Ectodermal cell (in vitro differentiated cells): ENCODE results near the gene PDLIM7.

Experiments used
- H3K27ac ChIP-seq: 2 replicates; pipeline ENCODE4 v1.7.0; 2013; ENCODE audit warnings: mild to moderate bottlenecking, low read depth, low read length; ENCODE audit not compliant: insufficient read depth, poor library complexity, severe bottlenecking
- H3K27me3 ChIP-seq: 2 replicates; pipeline ENCODE4 v1.7.0; 2013; ENCODE audit warnings: mild to moderate bottlenecking, low read length; ENCODE audit not compliant: insufficient read depth, control insufficient read depth, poor library complexity, severe bottlenecking
- H3K36me3 ChIP-seq: one replicate; pipeline ENCODE4 v1.7.0; 2013; ENCODE audit warnings: low read length; ENCODE audit not compliant: control insufficient read depth, insufficient read depth
- H3K4me1 ChIP-seq: one replicate; pipeline ENCODE4 v1.7.0; 2013; ENCODE audit warnings: low read length; ENCODE audit not compliant: control insufficient read depth, insufficient read depth
- H3K4me3 ChIP-seq: 2 replicates; pipeline ENCODE4 v1.7.0; 2013; ENCODE audit warnings: low read depth, low read length, control low read depth; ENCODE audit not compliant: insufficient read depth
- H3K9me3 ChIP-seq: 2 replicates; pipeline ENCODE4 v1.7.0; 2013; ENCODE audit warnings: mild to moderate bottlenecking, low read length, moderate library complexity; ENCODE audit not compliant: control insufficient read depth
- WGBS, 2 experiments: methylation state at CpG; one replicate each; pipeline ENCODE4 v1.1.7; 2013; ENCODE audit warnings: missing lambda C conversion rate in 2 of 2; 5-methylcytosine and 5-hydroxymethylcytosine counted together

Gene PDLIM7

DNA sequence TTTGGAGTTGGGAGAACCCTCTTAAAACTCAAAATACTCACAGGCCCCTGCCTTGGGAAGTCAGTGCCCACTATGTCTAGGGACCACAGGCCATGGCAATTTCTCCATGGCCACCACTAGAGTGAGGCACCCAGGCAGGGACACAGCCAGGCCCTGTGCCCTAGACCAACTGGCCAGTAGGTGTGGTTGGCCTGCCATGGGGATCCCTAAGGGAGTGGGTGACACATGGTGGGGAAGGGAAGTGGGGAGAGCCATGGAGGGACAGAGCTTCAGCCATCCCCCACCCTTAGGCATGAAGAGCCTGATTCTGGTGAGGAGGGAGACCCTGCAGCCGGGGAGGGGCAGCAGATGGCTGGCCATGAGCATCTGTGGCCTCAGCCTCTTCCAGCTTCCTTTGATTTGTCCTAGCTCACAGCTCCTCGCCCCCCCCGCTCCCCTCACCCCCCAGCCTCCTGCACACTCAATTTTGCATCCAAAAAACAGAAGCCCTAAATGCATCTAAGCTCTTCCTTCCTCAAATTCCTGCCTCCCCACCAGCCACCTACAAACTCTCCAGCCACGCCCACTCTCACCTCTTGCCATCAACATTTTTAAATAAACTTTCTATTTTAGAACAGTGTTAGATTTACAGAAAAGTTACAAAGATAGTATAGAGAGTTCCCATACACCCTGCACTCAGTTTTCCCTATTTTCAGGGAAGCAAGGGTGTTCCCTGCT, 22.4 kb downstream of the PDLIM7 start:
- H3K27me3 ChIP-seq = no peaks in the 10 kb centered on the region
- H3K4me1 ChIP-seq = peaks cover 33% of the 10 kb centered on the region
- H3K27ac ChIP-seq = no peak overlapping the region
- no peaks in the 10 kb centered on the region for H3K9me3 ChIP-seq
- no peaks in the 10 kb centered on the region for H3K36me3 ChIP-seq
- 57 to 66% methylated on average over 4 of the region's 4 CpGs for WGBS, 2 experiments
- H3K4me3 ChIP-seq = no peak overlapping the region

DNA sequence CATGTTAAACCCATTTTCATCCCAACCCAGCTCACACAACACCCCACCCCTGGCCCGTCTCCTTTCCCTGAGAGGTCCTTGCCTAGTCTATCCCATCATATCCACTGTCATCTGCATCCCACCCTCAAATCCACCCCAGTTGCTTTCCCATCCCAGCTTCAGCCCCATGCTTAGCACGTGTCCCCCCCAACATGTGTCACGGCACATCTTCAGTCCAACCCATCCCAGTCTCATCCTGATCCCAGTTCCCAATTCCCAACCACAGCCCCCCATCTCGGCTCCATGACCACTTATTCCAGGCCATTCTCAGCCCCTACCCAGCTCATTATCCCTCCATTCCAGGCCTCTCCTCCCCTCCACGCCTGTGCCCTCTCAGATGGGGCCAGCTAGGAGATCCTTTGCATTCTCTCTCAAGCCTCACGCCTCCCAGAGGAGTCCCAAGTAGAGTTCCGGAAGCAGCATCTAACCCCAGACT, 23.4 kb downstream of the PDLIM7 start:
- H3K9me3 ChIP-seq = no peaks in the 10 kb centered on the region
- H3K27me3 ChIP-seq = no peaks in the 10 kb centered on the region
- H3K36me3 ChIP-seq = no peaks in the 10 kb centered on the region
- H3K27ac ChIP-seq = no peak overlapping the region
- H3K4me1 ChIP-seq = peaks cover 41% of the 10 kb centered on the region
- 51 to 54% methylated on average over 7 of the region's 7 CpGs for WGBS, 2 experiments
- no peak overlapping the region for H3K4me3 ChIP-seq

DNA sequence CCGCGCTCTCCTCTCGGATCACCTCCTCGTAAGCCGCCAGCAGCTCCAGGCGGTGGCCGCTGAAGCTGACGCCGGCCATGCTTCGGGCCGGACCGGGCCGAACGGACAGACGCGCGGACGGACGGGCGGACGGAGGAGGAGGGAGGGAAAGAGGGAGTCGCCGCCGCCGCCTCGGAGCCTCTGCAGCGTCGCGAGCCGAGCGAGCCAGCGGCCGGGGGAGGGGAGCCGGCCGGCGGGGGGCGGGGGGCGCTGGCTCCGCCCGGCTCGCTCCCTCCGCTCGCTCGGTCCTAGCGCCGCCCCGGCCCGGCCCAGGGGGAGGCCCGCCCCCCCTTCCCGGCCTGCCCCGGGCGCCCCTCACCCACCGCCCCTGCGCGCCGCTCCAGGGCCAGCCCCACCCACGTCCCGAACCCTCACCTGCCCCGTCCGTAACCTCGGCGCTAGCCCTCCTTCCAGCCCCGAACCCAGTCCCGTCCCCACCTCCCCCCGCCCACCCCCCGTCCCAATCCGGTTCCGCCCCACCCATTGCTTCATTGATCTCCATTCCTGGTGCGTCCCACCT, 23.9 kb downstream of the PDLIM7 start, which contains the start of gene DBN1:
DBN1 (minus strand) TSS at position 192 of the 559 bp plus-strand sequence; CDS start at position 79, 113 bp downstream.
- H3K4me1 ChIP-seq = peaks cover 41% of the 10 kb centered on the region
- no peaks in the 10 kb centered on the region for H3K9me3 ChIP-seq
- no peaks in the 10 kb centered on the region for H3K36me3 ChIP-seq
- no peaks in the 10 kb centered on the region for H3K27me3 ChIP-seq
- peak within 1 kb of the TSS; percentile 95 for H3K4me3 ChIP-seq
- WGBS, 2 experiments = 0% methylated on average over 59 to 67 of the region's 69 CpGs
- peak within 1 kb of the TSS; percentile 95 for H3K27ac ChIP-seq

DNA sequence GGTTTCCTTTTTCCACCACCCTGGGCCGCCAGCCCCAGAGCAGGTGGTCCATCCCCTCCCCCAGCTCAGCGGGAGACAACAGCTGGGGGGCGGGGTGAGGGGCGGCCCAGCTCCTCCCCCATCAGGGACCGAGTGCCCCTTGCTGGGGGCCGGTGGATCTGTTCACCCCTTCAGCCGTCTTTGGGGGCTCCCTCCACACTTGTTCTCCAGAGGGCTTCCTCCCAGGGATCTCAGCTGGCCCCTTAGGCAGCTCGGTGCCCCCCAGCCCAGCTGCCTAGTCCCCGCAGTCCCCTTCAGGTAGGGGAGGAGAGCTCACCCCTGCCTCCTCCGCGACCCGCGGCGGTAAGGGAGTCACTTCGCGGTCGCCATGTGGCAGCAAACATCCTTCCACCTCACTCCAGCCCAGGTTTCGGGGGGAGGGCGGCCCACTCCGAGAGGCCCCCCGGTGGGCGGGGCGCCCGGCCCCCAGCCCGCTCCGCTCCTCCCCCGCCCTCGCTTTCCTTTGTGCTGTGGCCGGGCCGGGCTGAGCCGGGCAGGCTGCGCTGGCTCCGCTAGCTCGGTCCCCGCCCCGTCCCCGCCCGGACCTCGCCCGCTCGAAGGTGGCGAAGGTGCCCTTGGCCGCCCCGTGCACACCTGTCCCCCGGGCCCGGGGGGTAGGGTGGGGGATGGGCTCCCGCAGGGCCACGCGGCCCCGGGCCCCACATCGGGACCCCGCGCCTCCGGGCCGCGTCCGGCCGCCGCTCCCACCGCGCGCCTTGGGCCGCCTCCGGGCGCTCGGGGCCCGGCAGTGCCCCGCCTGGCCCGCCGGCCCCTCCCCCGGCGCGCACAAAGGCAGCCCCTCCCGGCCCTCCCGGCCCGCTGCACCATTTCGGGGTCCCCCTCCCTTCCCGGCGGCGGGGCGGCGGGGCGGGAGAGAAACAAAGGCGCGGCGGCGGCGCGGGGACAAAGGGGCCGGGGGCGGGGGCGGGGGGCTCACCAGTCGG, 24.7 kb downstream of the PDLIM7 start:
- H3K27ac ChIP-seq = peak overlapping the region; percentile 95
- H3K9me3 ChIP-seq = no peaks in the 10 kb centered on the region
- H3K4me1 ChIP-seq = peaks cover 41% of the 10 kb centered on the region
- 0% methylated on average over 93 of the region's 93 CpGs for WGBS, 2 experiments
- peaks cover 6% of the 10 kb centered on the region for H3K36me3 ChIP-seq
- no peaks in the 10 kb centered on the region for H3K27me3 ChIP-seq
- peak overlapping the region; percentile 95 for H3K4me3 ChIP-seq

DNA sequence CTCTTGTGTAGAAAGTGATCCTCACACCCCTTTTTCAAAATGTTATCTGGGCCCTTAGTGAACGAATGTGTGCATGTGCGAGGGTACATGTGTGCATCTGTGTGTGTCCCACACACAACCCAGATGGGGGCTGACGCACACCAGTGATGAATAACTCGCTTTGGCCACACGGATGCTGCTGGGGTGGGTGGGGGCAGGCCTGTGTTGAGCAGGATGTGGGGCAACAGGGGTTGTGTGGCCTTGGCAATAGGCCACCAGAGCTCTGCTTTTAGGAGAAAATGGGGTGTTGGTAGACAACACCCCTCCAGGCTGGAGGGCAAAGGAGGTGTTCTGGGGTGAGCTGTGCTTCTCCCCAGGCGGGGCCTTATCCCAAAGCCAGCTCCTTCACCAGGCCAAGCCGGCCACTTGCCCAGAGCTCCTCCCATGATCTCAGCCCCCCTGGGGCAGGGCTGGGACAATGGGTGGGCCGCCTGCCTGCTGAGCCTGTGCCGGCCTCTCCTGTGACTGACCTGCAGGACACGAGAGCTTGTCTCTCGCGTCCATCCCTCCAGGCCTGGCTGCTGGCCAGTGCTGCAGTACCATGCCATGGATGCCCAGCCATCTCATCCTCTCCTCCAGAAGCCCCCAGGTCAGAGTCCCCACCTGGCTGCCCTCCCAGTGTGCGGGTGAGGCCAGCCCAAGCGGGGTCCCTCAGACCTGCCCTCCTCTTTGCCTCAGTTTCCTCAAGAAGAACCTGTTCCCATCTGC, 25.6 kb downstream of the PDLIM7 start:
- 51 to 53% methylated on average over 14 of the region's 14 CpGs for WGBS, 2 experiments

DNA sequence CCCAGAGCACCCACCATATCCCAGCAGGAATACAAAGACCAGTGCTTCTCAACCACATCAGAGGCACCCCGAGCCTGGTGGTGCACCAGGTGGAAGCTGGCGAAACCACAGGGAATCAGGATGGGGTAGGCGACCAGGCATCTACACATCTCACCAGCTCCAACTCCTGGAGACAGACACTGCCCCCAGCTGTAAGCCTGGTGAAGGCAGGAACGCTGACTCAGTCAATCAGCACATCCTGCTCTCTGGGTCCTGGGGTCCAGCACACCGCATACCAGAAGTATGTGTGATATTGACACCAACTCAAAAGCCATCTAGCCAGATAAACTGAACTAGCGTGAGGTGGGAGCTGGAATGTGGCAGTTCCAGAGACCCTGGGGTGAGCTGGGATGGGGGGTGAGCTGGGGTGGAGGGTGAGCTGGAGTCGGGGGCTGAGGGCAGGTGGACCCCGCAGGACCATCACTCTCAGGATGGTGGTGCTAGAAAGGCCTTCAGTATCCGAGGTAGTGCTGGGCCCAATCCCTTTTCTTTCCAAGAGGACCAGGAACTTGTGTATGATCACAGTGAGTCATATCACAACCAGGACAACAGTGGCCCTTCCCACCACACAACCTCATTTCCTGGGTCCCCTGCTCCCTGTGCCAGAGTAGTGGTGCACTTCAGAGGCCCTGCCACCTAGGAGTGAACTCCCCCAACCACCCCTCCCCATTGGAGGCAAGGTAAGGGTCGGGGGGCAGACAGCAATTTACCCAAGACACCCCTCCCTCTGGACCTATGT, 26.5 kb downstream of the PDLIM7 start:
- H3K4me1 ChIP-seq = peaks cover 41% of the 10 kb centered on the region
- no peaks in the 10 kb centered on the region for H3K9me3 ChIP-seq
- peaks cover 24% of the 10 kb centered on the region for H3K36me3 ChIP-seq
- H3K27ac ChIP-seq = peak overlapping the region; percentile 89
- 91 to 94% methylated on average over 10 of the region's 10 CpGs for WGBS, 2 experiments
- H3K27me3 ChIP-seq = no peaks in the 10 kb centered on the region
- peak overlapping the region; percentile 95 for H3K4me3 ChIP-seq

More for the DNA sequence above, 25.6 kb downstream of the PDLIM7 start:
- peaks cover 15% of the 10 kb centered on the region for H3K36me3 ChIP-seq
- H3K4me3 ChIP-seq = peak overlapping the region; percentile 95
- no peaks in the 10 kb centered on the region for H3K27me3 ChIP-seq
- peak overlapping the region; percentile 95 for H3K27ac ChIP-seq
- no peaks in the 10 kb centered on the region for H3K9me3 ChIP-seq
- peaks cover 41% of the 10 kb centered on the region for H3K4me1 ChIP-seq

DNA sequence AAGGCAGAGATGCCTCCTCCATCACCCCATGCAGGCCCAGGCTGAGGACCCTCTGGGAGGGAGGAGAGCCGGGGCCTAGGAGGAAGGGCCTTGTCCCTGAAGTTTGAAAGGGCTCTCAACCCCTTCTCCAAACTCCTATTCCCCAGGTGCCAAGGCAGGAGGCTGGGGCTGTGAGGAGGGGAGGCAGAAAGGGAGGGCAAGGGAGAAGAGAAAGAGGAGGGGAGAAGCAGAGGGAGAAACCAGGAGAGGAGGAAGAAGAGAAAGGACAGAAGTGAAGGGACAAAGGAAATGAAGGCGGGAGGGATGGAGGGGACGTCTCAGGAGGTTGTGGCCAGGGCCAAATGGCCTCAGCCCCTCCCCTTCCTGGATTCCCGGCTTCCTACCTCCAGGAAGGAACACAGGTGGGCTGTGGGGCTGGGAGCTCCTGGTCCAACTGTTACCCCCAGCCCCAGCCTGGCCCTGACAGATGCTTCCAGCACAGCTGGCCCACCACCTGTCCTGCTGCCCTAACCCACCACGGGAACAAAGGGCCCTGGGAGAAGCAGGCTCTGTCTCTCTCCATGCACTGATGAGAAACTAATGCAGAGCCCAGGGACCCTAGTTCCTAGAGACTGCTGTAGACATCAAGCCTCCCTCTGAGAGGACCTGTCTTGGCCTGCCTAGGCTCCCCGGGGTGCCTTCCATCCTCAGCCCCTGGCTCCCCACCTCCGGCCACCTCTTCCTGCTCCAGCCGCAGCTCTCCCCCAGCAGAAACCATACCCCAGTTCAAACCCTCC, 27.5 kb downstream of the PDLIM7 start:
- H3K4me3 ChIP-seq = peak overlapping the region; percentile 11
- peaks cover 39% of the 10 kb centered on the region for H3K4me1 ChIP-seq
- H3K36me3 ChIP-seq = peaks cover 34% of the 10 kb centered on the region
- H3K27me3 ChIP-seq = no peaks in the 10 kb centered on the region
- H3K9me3 ChIP-seq = no peaks in the 10 kb centered on the region
- H3K27ac ChIP-seq = peak overlapping the region; percentile 89
- WGBS, 2 experiments = 71 to 77% methylated on average over 7 to 8 of the region's 8 CpGs

DNA sequence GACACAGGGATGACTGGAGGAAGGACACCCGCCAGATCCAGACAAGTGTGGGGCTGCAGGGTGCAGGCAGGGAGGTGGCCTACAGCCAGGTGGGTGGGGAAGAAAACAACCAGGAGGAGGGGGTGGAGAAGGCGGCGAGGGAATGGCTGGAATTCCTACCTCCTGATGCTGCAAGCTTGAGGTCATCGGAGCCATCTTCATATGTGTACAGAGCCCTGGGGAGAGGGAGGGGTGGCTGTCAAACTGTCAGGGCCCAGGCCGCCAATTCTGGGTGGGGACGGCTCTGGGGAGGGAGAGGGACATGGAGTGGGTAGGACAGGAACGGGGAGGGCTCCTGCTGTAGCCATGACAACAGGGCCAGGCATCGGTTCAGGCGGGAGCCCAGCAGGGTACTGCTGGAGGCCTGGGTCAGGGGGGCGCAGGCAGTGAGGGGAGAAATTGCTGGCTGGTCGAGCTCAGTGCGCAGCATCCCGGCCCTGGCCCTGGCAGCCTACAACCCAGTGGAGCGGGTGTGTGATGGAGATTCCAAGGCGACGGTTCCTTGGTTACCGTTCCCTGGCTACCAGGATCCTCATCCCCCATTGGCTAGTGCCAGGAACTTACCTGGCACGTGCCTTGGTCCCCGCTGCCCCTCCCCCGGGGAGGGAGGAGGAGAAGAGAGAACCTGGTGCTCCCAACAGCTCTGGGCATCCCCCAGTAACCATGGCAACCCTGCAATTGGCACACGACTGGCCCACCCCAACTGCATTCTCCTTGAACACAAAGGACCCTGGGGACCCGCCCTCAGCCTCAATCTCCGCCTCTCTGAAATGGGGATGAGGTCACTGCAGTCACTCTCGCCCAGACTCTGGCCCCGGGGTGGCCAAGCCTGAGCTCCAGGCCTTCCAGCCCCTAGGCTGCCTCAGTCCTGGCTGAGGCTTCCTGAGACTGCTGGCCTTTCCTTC, 28.4 kb downstream of the PDLIM7 start:
- H3K4me1 ChIP-seq = peaks cover 32% of the 10 kb centered on the region
- H3K27me3 ChIP-seq = no peaks in the 10 kb centered on the region
- WGBS, 2 experiments = 52 to 60% methylated on average over 24 of the region's 25 CpGs
- H3K27ac ChIP-seq = peak overlapping the region; percentile 89
- peak overlapping the region; percentile 11 for H3K4me3 ChIP-seq
- peaks cover 34% of the 10 kb centered on the region for H3K36me3 ChIP-seq
- no peaks in the 10 kb centered on the region for H3K9me3 ChIP-seq
